ENCODE measurements around the gene ZNF726. TPM values are rescaled to one million over a fixed set of nuclear protein-coding genes. Genes with fewer than 3 reads are reported as not detected.
"Not testable (repeated sequence)": the region's sequence is repeated elsewhere in the genome, so short reads cannot be mapped to it uniquely, and the experiment has no call there.

ZNF726 gene
- total RNA-seq = 3.5 and 4.6 TPM in 2 replicates

- peak; percentile 94 to 97 for DNase-seq (ENCODE audit: low read depth in 2 of 2)
These were observed at the start of gene ZNF726 for GRCh38 chr19:23914402-23915286. Gene ZNF726, plus strand, starts transcription at chr19:23914886. Its CDS starts 109 bp downstream, at chr19:23914995.

- no peak for DNase-seq (ENCODE audit: low read depth in 2 of 2)
These were observed 46.8 kb upstream of the ZNF726 start for GRCh38 chr19:23867895-23868294.

- DNase-seq (ENCODE audit: low read depth in 2 of 2) = no peak
These were observed 46.1 kb upstream of the ZNF726 start for GRCh38 chr19:23868630-23869029.

DNA sequence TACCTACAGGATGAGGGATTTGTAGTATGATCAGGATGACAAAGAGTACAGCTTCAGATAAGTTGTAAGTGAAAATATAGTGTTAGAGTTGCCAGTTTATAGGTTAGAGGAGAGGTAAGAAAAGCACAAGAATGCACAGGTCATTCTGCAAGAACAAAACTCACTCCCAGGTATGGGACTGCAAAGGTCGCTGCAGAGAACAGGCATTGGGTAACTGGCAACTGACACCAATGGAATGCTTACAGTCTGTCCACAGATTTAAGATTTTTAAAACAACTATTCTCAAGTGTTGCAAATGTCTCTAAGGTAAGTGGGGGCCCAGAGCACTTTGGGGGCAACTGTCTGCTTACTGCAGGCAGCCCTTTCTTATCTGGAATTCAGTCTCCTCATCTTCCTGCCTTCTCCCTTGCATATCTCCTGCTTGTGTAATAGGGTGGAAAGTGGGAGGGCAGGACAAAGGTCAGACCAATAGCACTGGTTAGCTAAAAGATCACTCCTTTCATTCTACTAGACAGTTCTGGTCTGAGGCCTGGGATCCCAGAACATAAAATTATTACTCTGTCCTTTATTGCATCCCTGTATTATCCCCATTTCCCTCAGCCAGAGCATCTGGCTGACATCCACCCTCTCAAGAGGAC, 42.3 kb upstream of the ZNF726 start:
- no peak for DNase-seq (ENCODE audit: low read depth in 2 of 2)

DNA sequence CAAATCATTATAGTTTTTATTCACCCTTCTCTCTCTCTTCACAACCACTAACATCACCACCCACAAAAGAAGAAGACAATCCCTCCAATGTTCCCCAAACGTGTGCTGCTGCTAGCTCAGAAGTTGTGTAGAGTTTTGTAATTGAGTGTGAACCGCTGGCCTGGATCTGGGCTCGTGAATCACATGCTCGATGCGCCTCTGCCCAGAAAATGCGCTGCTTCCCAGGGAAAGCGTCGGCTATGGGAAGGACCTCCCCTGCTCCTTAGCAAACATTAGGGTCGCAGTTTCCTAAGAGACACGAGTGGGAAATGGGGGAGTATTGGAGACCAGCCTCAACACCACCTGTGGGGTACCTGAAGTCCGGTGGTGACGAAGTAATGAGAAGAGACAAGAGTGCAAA, 38.4 kb upstream of the ZNF726 start:
- DNase-seq (ENCODE audit: low read depth in 2 of 2) = no peak

GRCh38 chr19:23876756-23877155, 37.9 kb upstream of the ZNF726 start:
- not testable (repeated sequence) for DNase-seq (ENCODE audit: low read depth in 2 of 2)

GRCh38 chr19:23882493-23882892, 32.2 kb upstream of the ZNF726 start:
- DNase-seq (ENCODE audit: low read depth in 2 of 2) = no peak

DNA sequence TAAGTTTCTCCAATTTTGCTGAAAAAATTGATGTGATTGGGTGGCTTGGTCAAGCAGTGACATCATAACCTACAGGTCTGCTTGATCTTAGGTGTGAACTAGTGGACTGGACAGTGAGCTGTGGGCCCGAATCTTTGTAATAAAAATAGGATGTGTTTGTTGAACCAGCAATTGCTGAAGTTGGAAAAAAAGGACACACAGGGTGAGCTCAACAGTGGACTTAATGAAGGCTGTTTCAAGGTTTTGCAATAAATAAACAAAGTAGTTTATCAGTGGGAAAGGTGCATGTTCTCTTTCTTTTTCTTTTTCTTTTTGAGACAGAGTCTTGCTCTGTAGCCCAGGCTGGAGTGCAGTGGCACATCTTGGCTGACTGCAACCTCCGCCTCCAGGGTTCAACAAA, 30.3 kb upstream of the ZNF726 start:
- DNase-seq (ENCODE audit: low read depth in 2 of 2) = no peak

GRCh38 chr19:23887642-23888041, 27.0 kb upstream of the ZNF726 start:
- peak in 1 of 2 donors; percentile 3 for DNase-seq (ENCODE audit: low read depth in 2 of 2)

DNA sequence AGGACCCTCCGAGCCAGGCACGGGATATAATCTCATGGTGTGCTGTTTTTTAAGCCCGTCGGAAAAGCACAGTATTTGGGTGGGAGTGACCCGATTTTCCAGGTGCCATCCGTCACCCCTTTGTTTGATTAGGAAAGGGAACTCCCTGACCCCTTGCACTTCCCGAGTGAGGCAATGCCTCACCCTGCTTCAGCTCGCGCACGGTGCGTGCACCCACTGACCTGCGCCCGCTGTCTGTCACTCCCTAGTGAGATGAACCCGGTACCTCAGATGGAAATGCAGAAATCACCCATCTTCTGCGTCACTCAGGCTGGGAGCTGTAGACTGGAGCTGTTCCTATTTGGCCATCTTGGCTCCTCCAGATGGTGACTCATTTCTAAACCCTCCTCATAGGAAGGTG, 18.6 kb upstream of the ZNF726 start:
- not testable (repeated sequence) for DNase-seq (ENCODE audit: low read depth in 2 of 2)

DNA sequence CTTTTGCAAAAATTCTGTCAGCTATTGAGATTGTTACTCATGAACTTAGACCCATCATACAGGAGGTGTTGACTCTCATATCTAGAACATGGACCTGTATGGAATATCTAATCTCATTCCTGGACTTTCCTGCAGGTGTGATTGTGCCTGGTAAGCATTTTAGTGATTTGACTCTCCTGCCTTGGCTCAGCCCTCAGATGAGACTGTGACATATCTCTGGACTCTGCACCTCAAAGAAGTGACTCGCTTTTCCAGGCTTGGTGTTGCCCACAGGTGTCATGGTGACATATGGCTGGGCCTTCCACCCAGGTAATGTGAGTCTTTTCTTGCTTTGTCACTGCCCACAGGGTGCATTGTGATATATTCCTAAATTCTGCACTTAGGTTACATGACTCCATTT, 17.8 kb upstream of the ZNF726 start:
- no peak for DNase-seq (ENCODE audit: low read depth in 2 of 2)

DNA sequence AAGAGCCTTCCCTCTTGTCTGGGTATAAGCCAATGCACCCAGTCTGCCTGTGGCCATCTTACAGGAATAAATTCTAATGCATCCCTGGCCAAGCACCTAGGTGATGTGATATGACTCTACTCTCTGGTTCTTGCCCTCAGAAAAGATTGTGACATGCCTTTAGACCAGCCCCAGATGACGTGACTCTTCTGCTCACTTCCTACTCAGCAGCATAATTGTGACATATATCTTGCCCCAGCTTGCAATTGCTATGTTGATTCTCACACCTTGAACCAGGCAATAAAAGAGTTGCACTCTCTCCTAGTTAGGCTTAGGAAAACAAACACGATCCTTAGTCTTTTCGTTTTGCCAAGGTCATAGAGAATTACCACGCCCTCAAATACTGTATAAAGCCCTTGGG, 13.3 kb upstream of the ZNF726 start:
- no peak for DNase-seq (ENCODE audit: low read depth in 2 of 2)

- no peak for DNase-seq (ENCODE audit: low read depth in 2 of 2)
These were observed 10.3 kb upstream of the ZNF726 start for GRCh38 chr19:23904406-23904805.

DNA sequence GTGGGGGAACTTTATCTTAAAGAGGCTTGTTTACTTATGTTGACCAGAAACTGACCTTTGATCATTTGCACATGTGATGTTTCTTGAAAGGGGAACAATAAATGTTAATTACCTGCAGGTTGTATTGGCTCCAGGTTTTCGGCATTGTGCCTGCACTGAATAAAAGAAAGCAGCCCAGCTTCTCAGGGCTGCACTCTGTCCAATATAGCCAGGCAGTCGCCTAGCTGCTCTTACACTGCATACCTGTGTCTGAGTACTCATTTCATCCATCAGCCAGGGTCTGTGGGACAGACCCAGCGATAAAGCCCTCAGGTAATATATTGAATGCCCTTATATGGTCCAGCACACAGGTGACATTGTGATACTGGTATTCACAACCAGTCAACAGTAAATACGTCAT, 8.9 kb upstream of the ZNF726 start:
- DNase-seq (ENCODE audit: low read depth in 2 of 2) = no peak

GRCh38 chr19:23906835-23907234, 7.9 kb upstream of the ZNF726 start:
- DNase-seq (ENCODE audit: low read depth in 2 of 2) = no peak

DNA sequence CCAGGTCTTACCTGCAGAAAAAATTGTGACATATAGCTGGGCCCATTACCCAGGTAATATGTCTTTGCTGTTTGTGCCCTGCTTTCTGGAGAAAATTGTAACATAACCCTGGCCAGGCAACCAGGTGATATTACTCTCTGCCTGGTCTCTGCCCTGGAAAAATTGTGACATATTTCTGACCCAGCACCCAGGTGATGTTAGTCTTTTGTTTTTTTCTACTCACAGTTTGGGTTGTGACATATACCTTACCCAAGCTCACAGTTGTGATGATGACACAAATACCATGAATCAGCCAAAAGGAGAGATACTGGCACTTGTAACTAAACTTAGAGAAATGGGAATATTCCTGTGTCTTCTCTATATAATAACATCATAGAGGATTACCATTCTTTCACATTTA, 6.5 kb upstream of the ZNF726 start:
- DNase-seq (ENCODE audit: low read depth in 2 of 2) = no peak

DNA sequence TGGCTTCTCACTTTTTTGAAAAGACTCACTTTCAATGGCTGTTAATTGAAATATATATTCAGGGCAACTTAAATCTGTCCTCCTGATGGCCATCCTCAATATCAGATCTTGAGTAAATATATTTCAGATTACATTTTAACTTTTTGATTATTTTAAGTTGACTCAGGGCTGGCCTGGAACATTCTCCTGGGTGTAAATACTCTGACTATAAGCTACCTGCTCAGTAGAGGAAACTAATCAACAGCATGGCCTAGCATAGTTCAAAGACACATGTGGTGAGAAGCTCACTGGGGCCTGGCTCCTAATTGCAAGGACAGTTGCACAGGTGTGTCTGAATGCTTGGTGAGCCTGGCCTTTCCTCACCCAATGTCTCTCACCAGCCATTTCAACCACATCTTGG, 5.5 kb upstream of the ZNF726 start:
- no peak for DNase-seq (ENCODE audit: low read depth in 2 of 2)

- no peak for DNase-seq (ENCODE audit: low read depth in 2 of 2)
These were observed 755 bp upstream of the ZNF726 start for GRCh38 chr19:23913931-23914330.

DNA sequence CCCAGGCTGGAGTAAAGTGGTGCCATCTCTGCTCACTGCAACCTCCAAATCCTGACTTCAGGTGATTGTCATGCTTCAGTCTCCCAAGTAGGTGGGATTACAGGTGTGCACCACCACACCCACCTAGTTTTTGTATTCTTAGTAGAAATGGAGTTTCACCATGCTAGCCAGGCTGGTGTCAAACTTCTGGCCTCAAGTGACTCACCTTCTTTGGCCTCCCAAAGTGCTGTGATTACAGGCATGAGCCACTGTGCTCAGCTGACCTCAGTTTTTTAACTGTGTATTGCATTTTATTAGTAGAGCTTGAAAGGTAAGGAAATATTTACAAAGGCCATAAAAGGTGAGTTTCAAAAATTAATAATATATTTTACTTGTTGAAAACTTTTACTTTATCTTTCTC, 2.3 kb downstream of the ZNF726 start:
- no peak for DNase-seq (ENCODE audit: low read depth in 2 of 2)

GRCh38 chr19:23917856-23918255, 3.2 kb downstream of the ZNF726 start:
- DNase-seq (ENCODE audit: low read depth in 2 of 2) = no peak

DNA sequence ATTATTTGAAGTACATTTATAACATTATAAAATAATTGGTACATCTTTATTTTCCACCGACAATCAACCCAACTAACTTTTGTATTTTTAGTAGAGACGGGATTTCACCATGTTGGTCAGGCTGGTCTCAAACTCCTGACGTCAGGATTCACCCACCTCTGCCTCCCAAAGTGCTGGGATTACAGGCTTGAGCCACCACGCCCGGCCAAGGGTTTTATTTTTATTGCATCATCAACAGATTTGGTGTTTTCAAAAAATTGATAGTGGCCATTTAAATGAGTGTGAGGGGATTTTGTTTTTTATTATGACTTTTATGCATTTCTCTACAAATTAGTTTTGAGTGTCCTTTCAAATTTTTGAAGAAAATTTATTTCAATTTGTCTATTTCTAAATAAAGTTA, 10.6 kb downstream of the ZNF726 start:
- DNase-seq (ENCODE audit: low read depth in 2 of 2) = no peak

DNA sequence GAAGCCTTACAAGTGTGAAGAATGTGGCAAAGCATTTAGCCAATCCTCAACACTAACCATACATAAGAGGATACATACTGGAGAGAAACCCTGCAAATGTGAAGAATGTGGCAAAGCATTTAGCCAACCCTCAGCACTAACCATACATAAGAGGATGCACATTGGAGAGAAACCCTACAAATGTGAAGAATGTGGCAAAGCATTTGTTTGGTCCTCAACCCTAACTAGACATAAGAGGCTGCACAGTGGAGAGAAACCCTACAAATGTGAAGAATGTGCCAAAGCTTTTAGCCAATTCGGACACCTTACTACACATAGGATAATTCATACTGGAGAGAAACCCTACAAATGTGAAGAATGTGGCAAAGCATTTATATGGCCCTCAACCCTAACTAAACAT, 18.2 kb downstream of the ZNF726 start:
- no peak for DNase-seq (ENCODE audit: low read depth in 2 of 2)

GRCh38 chr19:23937031-23937430, 22.3 kb downstream of the ZNF726 start:
- not testable (repeated sequence) for DNase-seq (ENCODE audit: low read depth in 2 of 2)

All from dermis microvascular lymphatic vessel endothelial cell (primary cell).